Heart right ventricle (tissue), 16 donors: Measurements from ENCODE around the gene TLCD4. TPM values are rescaled to one million over a fixed set of nuclear protein-coding genes. Genes with fewer than 3 reads are reported as not detected.
A peak's percentile ranks its signal among the peaks of the same experiment; 100 is the strongest.

ENCODE experiments used
- ATAC-seq, 8 donors: fragments of 200-7000 bp; cut with Tn5 transposase; one replicate each; pipeline ENCODE4 v1.9.1; 2020; ENCODE audit warnings: mild to moderate bottlenecking in 8 of 8, moderate library complexity in 8 of 8, moderate number of reproducible peaks in 1 of 8
- DNase-seq, 2 donors: peaks; one replicate each; pipeline ENCODE4 v3.0.0-alpha.2; 2020
- H3K27ac ChIP-seq, 10 donors: fragments of 200-600 bp; sonication (generic) in 2 of 10; one replicate each; pipeline versions ENCODE4 v1.5.0 to v1.8.0; 2020 to 2022; ENCODE audit warnings: mild to moderate bottlenecking in 3 of 10
- H3K27me3 ChIP-seq, 7 donors: fragments of 200-600 bp; one replicate each; pipeline ENCODE4 v1.8.0; 2021 to 2022; ENCODE audit warnings: mild to moderate bottlenecking in 2 of 7
- H3K36me3 ChIP-seq, 9 donors: fragments of 200-600 bp; sonication (generic) in 1 of 9; one replicate each; pipeline versions ENCODE4 v1.5.0 to v1.8.0; 2020 to 2022; ENCODE audit warnings: mild to moderate bottlenecking in 2 of 9
- H3K4me1 ChIP-seq, 9 donors: fragments of 200-600 bp; sonication (generic) in 1 of 9; one replicate each; pipeline versions ENCODE4 v1.5.0 to v1.8.0; 2020 to 2022; ENCODE audit warnings: mild to moderate bottlenecking in 4 of 9
- H3K4me3 ChIP-seq, 10 donors: fragments of 200-600 bp; sonication (generic) in 2 of 10; one replicate each; pipeline versions ENCODE4 v1.5.0 to v1.8.0; 2020 to 2022; ENCODE audit warnings: mild to moderate bottlenecking in 7 of 10, moderate library complexity in 2 of 10
- H3K9me3 ChIP-seq, 11 donors: fragments of 200-600 bp in 10 of 11; sonication (generic) in 2 of 11; one replicate each; pipeline versions ENCODE4 v1.5.0 to v1.8.0; 2013 to 2022; ENCODE audit warnings: mild to moderate bottlenecking in 2 of 11, control low read depth in 1 of 11, moderate library complexity in 1 of 11
- CTCF ChIP-seq, 9 donors: fragments of 200-600 bp; sonication (generic) in 2 of 9; IDR thresholded peaks; one replicate each; pipeline versions ENCODE4 v1.5.0 to v1.8.0; 2021 to 2022; ENCODE audit warnings: antibody characterized with exemption in 9 of 9, mild to moderate bottlenecking in 5 of 9, moderate library complexity in 1 of 9
- WGBS, 2 donors: extraction: QIAGEN DNeasy Blood & Tissue Kit; methylation state at CpG; one replicate each; pipeline ENCODE4 v1.1.7; 2013; ENCODE audit warnings: inconsistent platforms in 1 of 2; 5-methylcytosine and 5-hydroxymethylcytosine counted together
- intact Hi-C, 10 donors: fragments of 100-400 bp; cut with DNase I; formaldehyde crosslinking; loops; one replicate each; pipeline versions ENCODE4 v1.11.1 to v1.14.2; 2022
- polyA plus RNA-seq, 2 donors: library from polyadenylated mRNA; stranded (reverse); fragments of 200-250 nt; gene quantifications; one replicate each; pipeline ENCODE4 v1.2.3, GENCODE V29; 2013
- total RNA-seq, 10 donors: library from RNA; stranded (reverse); fragmentation: NEBNext Ultra II Directional in 3 of 10; extraction: Animal tissue kit (Norgen Biotek cat#: 25700) in 3 of 10; gene quantifications; one replicate each; pipeline versions ENCODE4 v1.2.1 to v1.2.4, GENCODE V29; 2021 to 2023
- donor health status: Arrhythmogenic right ventricular cardiomyopathy.
- donor health status: ischemic (EF 13 %, LVEDD 7.1; RV severe dilation, severe dysfunction).
- donor health status: healthy with polysubstance abuse.
- donor health status: DM: no; HTN: yes; CAD: no.
- donor health status: DM: no; HTN: no; CAD: no.
- donor health status: ischemic (EF 25% LVEDD 6.9; RV normal size, moderate dysfunction).
- donor health status: ischemic (EF 25% LVEDD 5.7; RV mildly dilated, moderate dysfunction).
- donor health status: healthy.
- donor health status: DM: yes; HTN: yes; CAD: no.
- donor health status: Ischemic cardiomyopathy.
- donor health status: ischemic (EF 35%, LVEDD 5.7; RV mildly dilated, moderate dysfunction).
- donor health status: nonischemic (EF 11% LVEDD 7.7; RV severe dilation, severe dysfunction).
- donor health status: DM: yes; HTN: yes; CAD: no.
- donor health status: PGD.
- donor health status: ischemic (EF 29% LVEDD 5.4; RV normal size, mild dysfunction).
- donor health status: nonischemic (EF 23%, LVEDD 6.1; RV moderate dilation, normal function).

TLCD4 gene
- total and polyA plus RNA-seq, 12 donors = 8.2 to 100 (median 63.6) TPM

- no peak for TF ChIP-seq CTCF (IDR thresholded peaks at IDR 0.05)
- H3K4me1 ChIP-seq = peaks cover 0 to 17% (median 10%) of the 10 kb centered on the region in 9 donors
- no peaks in the 10 kb centered on the region for H3K27me3 ChIP-seq
- H3K36me3 ChIP-seq = peaks cover 0 to 19% (median 0%) of the 10 kb centered on the region in 9 donors
- WGBS, 2 donors = 92 to 94% methylated on average over 5 of the region's 5 CpGs
- H3K4me3 ChIP-seq = no peak overlapping the region
- H3K27ac ChIP-seq = no peak overlapping the region
- no peak for ATAC-seq
- DNase-seq = no peak
- intact Hi-C loops = loop anchor here in 4 of 10 donors (5.0 kb wide), 1 partner anchor 163 kb away; the partner anchor contains the start of gene RWDD3 (in 4 of the 4)
- H3K9me3 ChIP-seq = no peaks in the 10 kb centered on the region
Measured at GRCh38 chr1:95069710-95070093, 47.5 kb upstream of the TLCD4 start.

- Histone ChIP-seq H3K4me1 (peaks cover 0 to 17% (median 10%) of the 10 kb centered on the region in 9 donors), H3K4me3 (peak overlapping the region in 6 of 10 donors; percentile 63 to 76 (median 66)), H3K36me3 (peaks cover 0 to 10% (median 0%) of the 10 kb centered on the region in 9 donors), H3K27ac (no peak overlapping the region), H3K9me3 (no peaks in the 10 kb centered on the region), H3K27me3 (no peaks in the 10 kb centered on the region)
- no peak for DNase-seq
- intact Hi-C loops = loop anchor here in 4 of 10 donors (5.0 kb wide), 1 partner anchor 161 kb away; the partner anchor contains the start of gene RWDD3 (in 4 of the 4)
- WGBS, 2 donors = 74 to 80% methylated on average over 2 of the region's 2 CpGs
- no peak for TF ChIP-seq CTCF (IDR thresholded peaks at IDR 0.05)
- ATAC-seq = no peak
Measured at GRCh38 chr1:95071539-95071938, 45.6 kb upstream of the TLCD4 start.

GRCh38 chr1:95072117-95072516 is 45.0 kb upstream of the TLCD4 start:
- H3K27me3 ChIP-seq = peaks cover 0 to under 1% (median 0%) of the 10 kb centered on the region in 7 donors
- peaks cover 0 to 10% (median 0%) of the 10 kb centered on the region in 9 donors for H3K36me3 ChIP-seq
- DNase-seq (no peak), ATAC-seq (no peak)
- WGBS, 2 donors = 8 to 11% methylated on average over 7 of the region's 7 CpGs
- no peak for TF ChIP-seq CTCF (IDR thresholded peaks at IDR 0.05)
- peaks cover 0 to 17% (median 10%) of the 10 kb centered on the region in 9 donors for H3K4me1 ChIP-seq
- H3K27ac ChIP-seq = peak overlapping the region; percentile 79 to 95 (median 91)
- H3K9me3 ChIP-seq = no peaks in the 10 kb centered on the region
- peak overlapping the region; percentile 36 to 76 (median 66) for H3K4me3 ChIP-seq
- intact Hi-C loops = loop anchor here in 7 of 10 donors (1.0 to 5.0 kb wide), 4 partner anchors 45 to 163 kb away; partner anchors contain the start of genes RWDD3 (in 7 of the 7) and TLCD4 (in 1 of the 7)

- intact Hi-C loops = loop anchor here in 7 of 10 donors (1.0 to 5.0 kb wide), 4 partner anchors 44 to 162 kb away; partner anchors contain the start of genes RWDD3 (in 7 of the 7) and TLCD4 (in 1 of the 7)
- Histone ChIP-seq H3K27ac (peak within 1 kb of the TSS; percentile 79 to 95 (median 91)), H3K4me1 (peaks cover 0 to 17% (median 10%) of the 10 kb centered on the region in 9 donors), H3K27me3 (peaks cover 0 to 4% (median 0%) of the 10 kb centered on the region in 7 donors), H3K36me3 (peaks cover 0 to 10% (median 0%) of the 10 kb centered on the region in 9 donors), H3K4me3 (peak within 1 kb of the TSS; percentile 36 to 76 (median 66)), H3K9me3 (no peaks in the 10 kb centered on the region)
- DNase-seq (peak; percentile 92 to 96), ATAC-seq (peak; percentile 98 to 99 (median 99))
- TF ChIP-seq CTCF (IDR thresholded peaks at IDR 0.05) = no peak
- WGBS, 2 donors = 0% methylated on average over 53 of the region's 53 CpGs
Measured at GRCh38 chr1:95072532-95073419, 44.4 kb upstream of the TLCD4 start, which contains the start of gene ALG14. ALG14 (minus strand) TSS chr1:95072951; CDS start chr1:95072898, 53 bp downstream.
